GM21528 (cell line): ENCODE data around the gene PRAMEF15.
"Not testable (repeated sequence)": the region's sequence is repeated elsewhere in the genome, so short reads cannot be mapped to it uniquely, and the experiment has no call there.

Experiments
- ATAC-seq: cut with Tn5 transposase; IDR thresholded peaks from one replicate; pipeline ENCODE4 v1.9.1; 2021; ENCODE audit warnings: mild to moderate bottlenecking, moderate library complexity; ENCODE audit not compliant: unreplicated experiment, low FRiP score

PRAMEF15 gene

GRCh38 chr1:13315281-13315680 lies at the start of gene PRAMEF15:
TSS of gene PRAMEF15 (plus strand) at chr1:13315581. CDS start at chr1:13318408, 2,827 bp downstream.
- ATAC-seq: not testable (repeated sequence)

- ATAC-seq: not testable (repeated sequence)
Observed at GRCh38 chr1:13277016-13277415, 38.4 kb upstream of the PRAMEF15 start.

- ATAC-seq: not testable (repeated sequence)
Observed at GRCh38 chr1:13279617-13280016, 35.8 kb upstream of the PRAMEF15 start.

- not testable (repeated sequence) for ATAC-seq
Observed at GRCh38 chr1:13285037-13285436, 30.3 kb upstream of the PRAMEF15 start, which contains the start of gene PRAMEF8. TSS of gene PRAMEF8 (minus strand) at chr1:13285137. CDS start at chr1:13284091, 1,046 bp downstream.

- ATAC-seq: not testable (repeated sequence)
Observed at GRCh38 chr1:13289030-13289429, 26.4 kb upstream of the PRAMEF15 start.

- ATAC-seq: not testable (repeated sequence)
Observed at GRCh38 chr1:13297216-13297931, 18.0 kb upstream of the PRAMEF15 start.

GRCh38 chr1:13298699-13299098 lies 16.7 kb upstream of the PRAMEF15 start:
- not testable (repeated sequence) for ATAC-seq

GRCh38 chr1:13302197-13302596 lies 13.2 kb upstream of the PRAMEF15 start:
- ATAC-seq: not testable (repeated sequence)

- not testable (repeated sequence) for ATAC-seq
Observed at GRCh38 chr1:13303239-13303638, 12.1 kb upstream of the PRAMEF15 start, which contains the start of gene PRAMEF33. TSS of gene PRAMEF33 (plus strand) at chr1:13303539. CDS start at chr1:13305955, 2,416 bp downstream.

GRCh38 chr1:13342496-13342895 lies 27.1 kb downstream of the PRAMEF15 start:
- ATAC-seq: not testable (repeated sequence)

- not testable (repeated sequence) for ATAC-seq
Observed at GRCh38 chr1:13347034-13347433, 31.7 kb downstream of the PRAMEF15 start, which contains the start of gene PRAMEF14. TSS of gene PRAMEF14 (minus strand) at chr1:13347134. CDS start at chr1:13345314, 1,820 bp downstream.

GRCh38 chr1:13353476-13353875 lies 38.1 kb downstream of the PRAMEF15 start:
- ATAC-seq: not testable (repeated sequence)

- ATAC-seq: not testable (repeated sequence)
Observed at GRCh38 chr1:13354475-13354874, 39.1 kb downstream of the PRAMEF15 start.

GRCh38 chr1:13356774-13357173 lies 41.4 kb downstream of the PRAMEF15 start:
- ATAC-seq: not testable (repeated sequence)

GRCh38 chr1:13362364-13362763 lies 47.0 kb downstream of the PRAMEF15 start:
- ATAC-seq: not testable (repeated sequence)

GRCh38 chr1:13364928-13365327 lies 49.5 kb downstream of the PRAMEF15 start:
- ATAC-seq: not testable (repeated sequence)

- not testable (repeated sequence) for ATAC-seq
Observed at GRCh38 chr1:13366536-13366935, 51.2 kb downstream of the PRAMEF15 start.

GRCh38 chr1:13368544-13368943 lies 53.2 kb downstream of the PRAMEF15 start:
- not testable (repeated sequence) for ATAC-seq
